Measurements from ENCODE around the gene C1QTNF4. TPM values are rescaled to one million over a fixed set of nuclear protein-coding genes. Genes with fewer than 3 reads are reported as not detected.

The C1QTNF4 gene
- total and polyA plus RNA-seq, 2 of the 13 experiments (the other 11 are each of a cell fraction or from before 2014, with no cell fraction given) = not detected

DNA sequence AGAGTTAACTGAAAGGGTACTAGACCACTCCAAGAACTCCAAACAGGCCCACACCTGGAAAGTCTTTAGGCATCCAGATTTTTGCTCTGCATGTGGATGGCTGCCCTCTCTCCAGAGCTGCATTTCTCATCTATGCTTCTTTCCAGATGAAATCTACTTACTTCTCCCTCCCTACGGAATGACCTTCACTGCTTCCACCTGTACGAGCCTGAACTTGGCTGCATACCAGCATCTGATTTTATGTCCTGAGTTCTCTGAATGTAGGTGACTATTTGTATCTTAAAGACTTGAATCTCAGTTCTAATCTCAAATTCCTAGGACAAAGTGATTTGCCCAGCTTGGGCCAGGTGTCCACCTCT, 54.6 kb downstream of the C1QTNF4 start (continued):
- TF ChIP-seq, protein P1, sequence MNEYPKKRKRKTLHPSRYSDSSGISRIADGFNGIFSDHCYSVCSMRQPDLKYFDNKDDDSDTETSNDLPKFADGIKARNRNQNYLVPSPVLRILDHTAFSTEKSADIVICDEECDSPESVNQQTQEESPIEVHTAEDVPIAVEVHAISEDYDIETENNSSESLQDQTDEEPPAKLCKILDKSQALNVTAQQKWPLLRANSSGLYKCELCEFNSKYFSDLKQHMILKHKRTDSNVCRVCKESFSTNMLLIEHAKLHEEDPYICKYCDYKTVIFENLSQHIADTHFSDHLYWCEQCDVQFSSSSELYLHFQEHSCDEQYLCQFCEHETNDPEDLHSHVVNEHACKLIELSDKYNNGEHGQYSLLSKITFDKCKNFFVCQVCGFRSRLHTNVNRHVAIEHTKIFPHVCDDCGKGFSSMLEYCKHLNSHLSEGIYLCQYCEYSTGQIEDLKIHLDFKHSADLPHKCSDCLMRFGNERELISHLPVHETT (CRISPR knock-in tag; conservative IDR thresholded peaks at IDR 0.05) = no peak

Small RNA genes lying within 50 kb of the gene (small RNA-seq; reads per million reads assigned to genes)
- gene RN7SL652P (ENCODE audit: insufficient read depth in 2 of 3, insufficient read length in 3 of 3, low read depth in 2 of 3, low replicate concordance in 1 of 3) (0 reads per million in 3 experiments), gene RNU5E-10P (ENCODE audit: insufficient read depth in 2 of 3, insufficient read length in 3 of 3, low read depth in 2 of 3, low replicate concordance in 1 of 3) (0 reads per million in 3 experiments)

Other genes starting within 250 kb of the C1QTNF4 start
- not detected in 2 replicates for gene MYBPC3, start 241.7 kb downstream of the C1QTNF4 start, total RNA-seq (2016; rRNA removed; fragmentation: Illumina TruSeq; extraction: Trizol)
- gene MYBPC3, start 241.7 kb downstream of the C1QTNF4 start, polyA plus RNA-seq (2011; rRNA removed) = 0.01 TPM in 1 of 2 replicates, not detected in the other
- gene SPI1, start 215.9 kb downstream of the C1QTNF4 start, total RNA-seq (2016; rRNA removed; fragmentation: Illumina TruSeq; extraction: Trizol) = not detected in 2 replicates
- gene SPI1, start 215.9 kb downstream of the C1QTNF4 start, polyA plus RNA-seq (2011; rRNA removed) = not detected in 2 replicates
- gene SLC39A13, start 185.8 kb downstream of the C1QTNF4 start, total RNA-seq (2016; rRNA removed; fragmentation: Illumina TruSeq; extraction: Trizol) = 7.2 and 15.3 TPM in 2 replicates
- 30.5 and 40.7 TPM in 2 replicates for gene SLC39A13, start 185.8 kb downstream of the C1QTNF4 start, polyA plus RNA-seq (2011; rRNA removed)
- gene PSMC3, start 168.0 kb downstream of the C1QTNF4 start, total RNA-seq (2016; rRNA removed; fragmentation: Illumina TruSeq; extraction: Trizol) = 214 and 279 TPM in 2 replicates
- 66.7 and 75.8 TPM in 2 replicates for gene PSMC3, start 168.0 kb downstream of the C1QTNF4 start, polyA plus RNA-seq (2011; rRNA removed)
- gene RAPSN, start 145.3 kb downstream of the C1QTNF4 start, total RNA-seq (2016; rRNA removed; fragmentation: Illumina TruSeq; extraction: Trizol) = 0.60 and 1.2 TPM in 2 replicates
- gene RAPSN, start 145.3 kb downstream of the C1QTNF4 start, polyA plus RNA-seq (2011; rRNA removed) = 0.15 and 0.40 TPM in 2 replicates
- gene CELF1, start 41.3 kb downstream of the C1QTNF4 start, total RNA-seq (2016; rRNA removed; fragmentation: Illumina TruSeq; extraction: Trizol) = 80.1 and 93.4 TPM in 2 replicates
- 69.0 and 70.4 TPM in 2 replicates for gene CELF1, start 41.3 kb downstream of the C1QTNF4 start, polyA plus RNA-seq (2011; rRNA removed)
- gene PTPMT1, start 28.8 kb downstream of the C1QTNF4 start, total RNA-seq (2016; rRNA removed; fragmentation: Illumina TruSeq; extraction: Trizol) = 91.5 and 129 TPM in 2 replicates
- gene PTPMT1, start 28.8 kb downstream of the C1QTNF4 start, polyA plus RNA-seq (2011; rRNA removed) = 55.6 and 59.4 TPM in 2 replicates
- gene KBTBD4, start 15.4 kb downstream of the C1QTNF4 start, total RNA-seq (2016; rRNA removed; fragmentation: Illumina TruSeq; extraction: Trizol) = 12.8 and 16.3 TPM in 2 replicates
- 8.5 and 10.4 TPM in 2 replicates for gene KBTBD4, start 15.4 kb downstream of the C1QTNF4 start, polyA plus RNA-seq (2011; rRNA removed)
- gene NDUFS3, start 15.3 kb downstream of the C1QTNF4 start, total RNA-seq (2016; rRNA removed; fragmentation: Illumina TruSeq; extraction: Trizol) = 151 and 177 TPM in 2 replicates
- 136 and 184 TPM in 2 replicates for gene NDUFS3, start 15.3 kb downstream of the C1QTNF4 start, polyA plus RNA-seq (2011; rRNA removed)
- gene FAM180B, start 7.7 kb downstream of the C1QTNF4 start, total RNA-seq (2016; rRNA removed; fragmentation: Illumina TruSeq; extraction: Trizol) = 0.40 and 0.42 TPM in 2 replicates
- gene FAM180B, start 7.7 kb downstream of the C1QTNF4 start, polyA plus RNA-seq (2011; rRNA removed) = 0.72 and 1.0 TPM in 2 replicates
- gene MTCH2, start 48.1 kb upstream of the C1QTNF4 start, total RNA-seq (2016; rRNA removed; fragmentation: Illumina TruSeq; extraction: Trizol) = 272 and 373 TPM in 2 replicates
- 81.2 and 112 TPM in 2 replicates for gene MTCH2, start 48.1 kb upstream of the C1QTNF4 start, polyA plus RNA-seq (2011; rRNA removed)
- 0.67 and 1.6 TPM in 2 replicates for gene AGBL2, start 121.0 kb upstream of the C1QTNF4 start, total RNA-seq (2016; rRNA removed; fragmentation: Illumina TruSeq; extraction: Trizol)
- gene AGBL2, start 121.0 kb upstream of the C1QTNF4 start, polyA plus RNA-seq (2011; rRNA removed) = 5.7 and 6.7 TPM in 2 replicates
- 44.4 and 72.1 TPM in 2 replicates for gene FNBP4, start 172.9 kb upstream of the C1QTNF4 start, total RNA-seq (2016; rRNA removed; fragmentation: Illumina TruSeq; extraction: Trizol)
- 128 and 137 TPM in 2 replicates for gene FNBP4, start 172.9 kb upstream of the C1QTNF4 start, polyA plus RNA-seq (2011; rRNA removed)